Heart right ventricle (tissue), 16 donors: ENCODE results near the gene G2E3. TPM values are rescaled to one million over a fixed set of nuclear protein-coding genes. Genes with fewer than 3 reads are reported as not detected.
A peak's percentile ranks its signal among the peaks of the same experiment; 100 is the strongest.

ENCODE experiments used
- ATAC-seq, 8 donors: fragments of 200-7000 bp; cut with Tn5 transposase; one replicate each; pipeline ENCODE4 v1.9.1; 2020; ENCODE audit warnings: mild to moderate bottlenecking in 8 of 8, moderate library complexity in 8 of 8, moderate number of reproducible peaks in 1 of 8
- DNase-seq, 2 donors: peaks; one replicate each; pipeline ENCODE4 v3.0.0-alpha.2; 2020
- H3K27ac ChIP-seq, 10 donors: fragments of 200-600 bp; sonication (generic) in 2 of 10; one replicate each; pipeline versions ENCODE4 v1.5.0 to v1.8.0; 2020 to 2022; ENCODE audit warnings: mild to moderate bottlenecking in 3 of 10
- H3K27me3 ChIP-seq, 7 donors: fragments of 200-600 bp; one replicate each; pipeline ENCODE4 v1.8.0; 2021 to 2022; ENCODE audit warnings: mild to moderate bottlenecking in 2 of 7
- H3K36me3 ChIP-seq, 9 donors: fragments of 200-600 bp; sonication (generic) in 1 of 9; one replicate each; pipeline versions ENCODE4 v1.5.0 to v1.8.0; 2020 to 2022; ENCODE audit warnings: mild to moderate bottlenecking in 2 of 9
- H3K4me1 ChIP-seq, 9 donors: fragments of 200-600 bp; sonication (generic) in 1 of 9; one replicate each; pipeline versions ENCODE4 v1.5.0 to v1.8.0; 2020 to 2022; ENCODE audit warnings: mild to moderate bottlenecking in 4 of 9
- H3K4me3 ChIP-seq, 10 donors: fragments of 200-600 bp; sonication (generic) in 2 of 10; one replicate each; pipeline versions ENCODE4 v1.5.0 to v1.8.0; 2020 to 2022; ENCODE audit warnings: mild to moderate bottlenecking in 7 of 10, moderate library complexity in 2 of 10
- H3K9me3 ChIP-seq, 11 donors: fragments of 200-600 bp in 10 of 11; sonication (generic) in 2 of 11; one replicate each; pipeline versions ENCODE4 v1.5.0 to v1.8.0; 2013 to 2022; ENCODE audit warnings: mild to moderate bottlenecking in 2 of 11, control low read depth in 1 of 11, moderate library complexity in 1 of 11
- WGBS, 2 donors: extraction: QIAGEN DNeasy Blood & Tissue Kit; methylation state at CpG; one replicate each; pipeline ENCODE4 v1.1.7; 2013; ENCODE audit warnings: inconsistent platforms in 1 of 2; 5-methylcytosine and 5-hydroxymethylcytosine counted together
- intact Hi-C, 10 donors: fragments of 100-400 bp; cut with DNase I; formaldehyde crosslinking; loops; one replicate each; pipeline versions ENCODE4 v1.11.1 to v1.14.2; 2022
- polyA plus RNA-seq, 2 donors: library from polyadenylated mRNA; stranded (reverse); fragments of 200-250 nt; gene quantifications; one replicate each; pipeline ENCODE4 v1.2.3, GENCODE V29; 2013
- total RNA-seq, 10 donors: library from RNA; stranded (reverse); fragmentation: NEBNext Ultra II Directional in 3 of 10; extraction: Animal tissue kit (Norgen Biotek cat#: 25700) in 3 of 10; gene quantifications; one replicate each; pipeline versions ENCODE4 v1.2.1 to v1.2.4, GENCODE V29; 2021 to 2023
- TF ChIP-seq, protein P1 (sequence below), 9 donors: fragments of 200-600 bp; sonication (generic) in 2 of 9; IDR thresholded peaks; one replicate each; pipeline versions ENCODE4 v1.5.0 to v1.8.0; 2021 to 2022; ENCODE audit warnings: antibody characterized with exemption in 9 of 9, mild to moderate bottlenecking in 5 of 9, moderate library complexity in 1 of 9
- donor health status: Arrhythmogenic right ventricular cardiomyopathy.
- donor health status: ischemic (EF 13 %, LVEDD 7.1; RV severe dilation, severe dysfunction).
- donor health status: healthy with polysubstance abuse.
- donor health status: DM: no; HTN: yes; CAD: no.
- donor health status: DM: no; HTN: no; CAD: no.
- donor health status: ischemic (EF 25% LVEDD 6.9; RV normal size, moderate dysfunction).
- donor health status: ischemic (EF 25% LVEDD 5.7; RV mildly dilated, moderate dysfunction).
- donor health status: healthy.
- donor health status: DM: yes; HTN: yes; CAD: no.
- donor health status: Ischemic cardiomyopathy.
- donor health status: ischemic (EF 35%, LVEDD 5.7; RV mildly dilated, moderate dysfunction).
- donor health status: nonischemic (EF 11% LVEDD 7.7; RV severe dilation, severe dysfunction).
- donor health status: DM: yes; HTN: yes; CAD: no.
- donor health status: PGD.
- donor health status: ischemic (EF 29% LVEDD 5.4; RV normal size, mild dysfunction).
- donor health status: nonischemic (EF 23%, LVEDD 6.1; RV moderate dilation, normal function).

Gene G2E3
- total and polyA plus RNA-seq, 12 donors: 2.6 to 11.0 (median 8.5) TPM

DNA sequence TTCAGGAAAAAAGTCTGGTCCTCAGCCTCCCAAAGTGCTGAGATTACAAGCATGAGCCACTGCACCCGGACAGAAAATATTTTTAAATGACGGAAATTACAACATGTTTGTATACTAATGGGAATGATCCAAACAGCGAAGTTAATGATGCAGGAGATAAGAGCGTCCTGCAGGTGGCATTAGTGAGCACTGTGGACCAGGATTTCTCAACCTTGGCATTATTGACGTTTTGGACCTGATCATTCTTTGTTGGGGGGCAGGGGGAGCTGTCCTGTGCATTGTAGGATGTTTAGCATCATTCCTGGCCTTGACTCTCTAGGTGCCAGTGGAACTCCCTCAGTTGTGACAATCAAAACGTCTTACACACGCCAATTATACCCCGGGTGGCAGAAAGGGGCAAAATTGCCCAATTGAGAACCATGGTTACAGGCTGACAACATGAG lies 97.3 kb downstream of the G2E3 start:
- Histone ChIP-seq H3K4me1 (no peaks in the 10 kb centered on the region), H3K27me3 (no peaks in the 10 kb centered on the region), H3K4me3 (no peak overlapping the region), H3K9me3 (no peaks in the 10 kb centered on the region), H3K36me3 (peaks cover 0 to 94% (median 31%) of the 10 kb centered on the region in 9 donors), H3K27ac (no peak overlapping the region)
- 54 to 61% methylated on average over 8 of the region's 8 CpGs for WGBS, 2 donors
- intact Hi-C loops: loop anchor here in 5 of 10 donors (5.0 to 10.0 kb wide), 5 partner anchors 99 to 701 kb away; no protein-coding TSS in a partner anchor
- TF ChIP-seq, protein P1, sequence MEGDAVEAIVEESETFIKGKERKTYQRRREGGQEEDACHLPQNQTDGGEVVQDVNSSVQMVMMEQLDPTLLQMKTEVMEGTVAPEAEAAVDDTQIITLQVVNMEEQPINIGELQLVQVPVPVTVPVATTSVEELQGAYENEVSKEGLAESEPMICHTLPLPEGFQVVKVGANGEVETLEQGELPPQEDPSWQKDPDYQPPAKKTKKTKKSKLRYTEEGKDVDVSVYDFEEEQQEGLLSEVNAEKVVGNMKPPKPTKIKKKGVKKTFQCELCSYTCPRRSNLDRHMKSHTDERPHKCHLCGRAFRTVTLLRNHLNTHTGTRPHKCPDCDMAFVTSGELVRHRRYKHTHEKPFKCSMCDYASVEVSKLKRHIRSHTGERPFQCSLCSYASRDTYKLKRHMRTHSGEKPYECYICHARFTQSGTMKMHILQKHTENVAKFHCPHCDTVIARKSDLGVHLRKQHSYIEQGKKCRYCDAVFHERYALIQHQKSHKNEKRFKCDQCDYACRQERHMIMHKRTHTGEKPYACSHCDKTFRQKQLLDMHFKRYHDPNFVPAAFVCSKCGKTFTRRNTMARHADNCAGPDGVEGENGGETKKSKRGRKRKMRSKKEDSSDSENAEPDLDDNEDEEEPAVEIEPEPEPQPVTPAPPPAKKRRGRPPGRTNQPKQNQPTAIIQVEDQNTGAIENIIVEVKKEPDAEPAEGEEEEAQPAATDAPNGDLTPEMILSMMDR (IDR thresholded peaks at IDR 0.05): peak; percentile 41 to 77 (median 71)
- ATAC-seq (peak in 3 of 8 donors; percentile 48 to 66 (median 52)), DNase-seq (peak in 1 of 2 donors; percentile 12)

DNA sequence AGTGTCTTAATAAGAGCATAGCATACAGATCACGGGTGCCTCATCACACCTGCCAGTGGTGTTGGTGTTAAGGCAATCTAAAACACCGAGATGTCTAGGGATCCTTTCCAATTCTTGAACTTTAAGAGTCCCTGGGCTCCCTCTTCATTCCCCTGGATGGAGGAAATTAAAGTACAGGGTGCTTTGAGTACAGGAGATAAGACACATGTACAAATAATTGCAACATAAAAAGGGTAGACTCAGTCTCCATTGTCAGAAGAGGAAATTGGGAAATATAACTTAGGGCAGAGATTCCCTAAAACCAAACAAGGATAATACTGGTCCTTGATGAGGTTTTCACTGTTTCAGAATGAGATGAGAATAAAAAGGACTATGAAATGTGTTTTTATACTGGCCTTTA lies 98.1 kb downstream of the G2E3 start:
- no peak overlapping the region for H3K27ac ChIP-seq
- no peaks in the 10 kb centered on the region for H3K4me1 ChIP-seq
- no peaks in the 10 kb centered on the region for H3K9me3 ChIP-seq
- ATAC-seq: peak in 1 of 8 donors; percentile 63
- DNase-seq: no peak
- peaks cover 0 to 94% (median 26%) of the 10 kb centered on the region in 9 donors for H3K36me3 ChIP-seq
- 65 to 76% methylated on average over 2 of the region's 2 CpGs for WGBS, 2 donors
- H3K4me3 ChIP-seq: no peak overlapping the region
- intact Hi-C loops: loop anchor here in 5 of 10 donors (5.0 to 10.0 kb wide), 5 partner anchors 98 to 700 kb away; no protein-coding TSS in a partner anchor
- no peaks in the 10 kb centered on the region for H3K27me3 ChIP-seq
- TF ChIP-seq, protein P1 (IDR thresholded peaks at IDR 0.05): no peak

DNA sequence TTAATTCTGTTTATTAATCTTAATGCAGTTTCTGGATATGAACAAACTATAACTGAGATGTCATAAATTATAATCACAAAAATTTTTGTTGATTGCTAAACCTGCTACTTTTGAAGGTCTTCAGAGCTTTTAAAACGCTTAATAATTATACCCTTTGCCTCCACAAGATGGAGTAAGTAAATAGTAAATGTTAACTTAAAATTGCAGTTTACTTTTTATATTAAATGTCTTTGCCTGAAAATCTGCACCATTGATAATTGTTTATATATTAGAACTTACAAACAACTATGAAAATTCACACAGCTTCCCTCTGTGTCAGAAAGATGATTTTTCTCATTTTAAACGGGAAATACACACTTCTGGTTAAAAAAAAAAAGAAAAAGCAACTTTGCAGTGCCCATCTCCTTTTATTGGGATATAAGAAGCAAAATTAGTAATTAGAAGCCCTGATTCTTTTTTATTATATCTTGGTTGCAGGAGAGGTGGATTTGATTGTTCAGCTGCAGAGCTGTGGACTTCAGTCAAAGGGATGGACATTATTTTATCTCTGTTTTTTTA lies 98.7 kb downstream of the G2E3 start:
- H3K36me3 ChIP-seq: peaks cover 0 to 94% (median 23%) of the 10 kb centered on the region in 9 donors

DNA sequence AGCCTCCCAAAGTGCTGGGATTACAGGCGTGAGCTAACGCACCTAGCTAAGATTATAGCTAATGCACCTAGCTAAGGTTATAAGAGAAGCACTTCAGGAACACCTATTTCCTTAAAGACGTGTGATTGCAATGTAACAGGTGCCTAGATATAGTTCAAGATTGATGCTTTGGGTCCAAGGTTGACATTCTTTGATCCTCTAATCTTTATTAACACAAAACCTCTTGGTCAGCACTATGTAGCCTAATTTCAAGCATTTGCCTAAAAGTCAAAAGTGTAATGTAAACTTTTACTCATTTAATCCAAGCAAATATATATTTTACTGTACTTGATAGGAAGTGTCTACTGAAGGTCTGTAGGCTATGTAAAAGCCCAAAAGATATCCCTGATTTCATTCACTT lies 99.7 kb downstream of the G2E3 start:
- no peak for DNase-seq
- H3K36me3 ChIP-seq: peaks cover 0 to 93% (median 18%) of the 10 kb centered on the region in 9 donors
- no peak for ATAC-seq
- TF ChIP-seq, protein P1 (IDR thresholded peaks at IDR 0.05): no peak
- 89 to 92% methylated on average over 3 of the region's 3 CpGs for WGBS, 2 donors
- no peak overlapping the region for H3K27ac ChIP-seq
- no peaks in the 10 kb centered on the region for H3K27me3 ChIP-seq
- H3K9me3 ChIP-seq: no peaks in the 10 kb centered on the region
- intact Hi-C loops: loop anchor here in 5 of 10 donors (5.0 to 10.0 kb wide), 5 partner anchors 96 to 699 kb away; no protein-coding TSS in a partner anchor
- H3K4me3 ChIP-seq: no peak overlapping the region
- H3K4me1 ChIP-seq: peaks cover 0 to 12% (median 0%) of the 10 kb centered on the region in 9 donors

More for the DNA sequence above, 98.7 kb downstream of the G2E3 start:
- Histone ChIP-seq H3K9me3 (no peaks in the 10 kb centered on the region), H3K27me3 (no peaks in the 10 kb centered on the region), H3K4me3 (no peak overlapping the region), H3K4me1 (peaks cover 0 to 5% (median 0%) of the 10 kb centered on the region in 9 donors), H3K27ac (no peak overlapping the region)
- ATAC-seq (no peak), DNase-seq (no peak)
- intact Hi-C loops: loop anchor here in 5 of 10 donors (5.0 to 10.0 kb wide), 5 partner anchors 97 to 700 kb away; no protein-coding TSS in a partner anchor
- TF ChIP-seq, protein P1 (IDR thresholded peaks at IDR 0.05): peak in 7 of 9 donors; percentile 29 to 51 (median 36)
- WGBS, 2 donors: 65 to 68% methylated on average over 2 of the region's 2 CpGs
